ENCODE data around the gene KRT82. TPM values are rescaled to one million over a fixed set of nuclear protein-coding genes. Genes with fewer than 3 reads are reported as not detected.

The KRT82 gene
- total RNA-seq, 6 experiments from 2014 or later, result not detected

DNA sequence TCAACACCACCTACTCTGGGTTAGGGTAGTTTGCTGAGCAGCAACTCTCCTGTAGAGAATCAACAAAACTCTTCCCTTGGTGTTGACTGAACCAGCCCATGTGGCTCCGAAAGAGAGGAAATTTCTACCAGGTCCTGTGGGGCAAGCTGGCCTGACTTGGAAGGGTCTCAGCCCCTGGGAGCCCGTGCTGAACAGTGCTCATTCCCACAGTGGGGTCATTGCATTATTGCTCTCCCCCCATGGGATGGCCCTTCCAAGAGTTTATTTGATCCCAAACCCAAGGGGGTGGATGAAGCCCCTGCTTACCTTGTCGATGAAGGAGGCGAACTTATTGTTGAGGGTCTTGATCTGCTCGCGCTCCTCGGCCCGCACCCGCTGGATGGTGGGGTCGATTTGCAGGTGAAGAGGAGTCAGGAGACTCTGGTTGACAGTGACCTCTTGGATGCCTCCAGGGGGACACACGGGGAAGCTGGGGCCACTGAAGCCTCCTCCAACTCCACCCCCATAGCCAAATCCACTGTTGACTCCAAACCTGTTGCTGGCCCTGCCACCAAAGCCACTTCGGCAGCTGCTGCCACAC is 27.5 kb upstream of the KRT82 start:
- 80% methylated on average over 9 of the region's 12 CpGs for WGBS (ENCODE audit: insufficient coverage, low coverage, low lambda C conversion rate, missing lambda C conversion rate)
- TF ChIP-seq, protein P1, sequence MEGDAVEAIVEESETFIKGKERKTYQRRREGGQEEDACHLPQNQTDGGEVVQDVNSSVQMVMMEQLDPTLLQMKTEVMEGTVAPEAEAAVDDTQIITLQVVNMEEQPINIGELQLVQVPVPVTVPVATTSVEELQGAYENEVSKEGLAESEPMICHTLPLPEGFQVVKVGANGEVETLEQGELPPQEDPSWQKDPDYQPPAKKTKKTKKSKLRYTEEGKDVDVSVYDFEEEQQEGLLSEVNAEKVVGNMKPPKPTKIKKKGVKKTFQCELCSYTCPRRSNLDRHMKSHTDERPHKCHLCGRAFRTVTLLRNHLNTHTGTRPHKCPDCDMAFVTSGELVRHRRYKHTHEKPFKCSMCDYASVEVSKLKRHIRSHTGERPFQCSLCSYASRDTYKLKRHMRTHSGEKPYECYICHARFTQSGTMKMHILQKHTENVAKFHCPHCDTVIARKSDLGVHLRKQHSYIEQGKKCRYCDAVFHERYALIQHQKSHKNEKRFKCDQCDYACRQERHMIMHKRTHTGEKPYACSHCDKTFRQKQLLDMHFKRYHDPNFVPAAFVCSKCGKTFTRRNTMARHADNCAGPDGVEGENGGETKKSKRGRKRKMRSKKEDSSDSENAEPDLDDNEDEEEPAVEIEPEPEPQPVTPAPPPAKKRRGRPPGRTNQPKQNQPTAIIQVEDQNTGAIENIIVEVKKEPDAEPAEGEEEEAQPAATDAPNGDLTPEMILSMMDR (IDR thresholded peaks at IDR 0.05), result no peak
- no peak for TF ChIP-seq POLR2A (IDR thresholded peaks at IDR 0.05)
- no peaks in the 10 kb centered on the region for H3K27me3 ChIP-seq

DNA sequence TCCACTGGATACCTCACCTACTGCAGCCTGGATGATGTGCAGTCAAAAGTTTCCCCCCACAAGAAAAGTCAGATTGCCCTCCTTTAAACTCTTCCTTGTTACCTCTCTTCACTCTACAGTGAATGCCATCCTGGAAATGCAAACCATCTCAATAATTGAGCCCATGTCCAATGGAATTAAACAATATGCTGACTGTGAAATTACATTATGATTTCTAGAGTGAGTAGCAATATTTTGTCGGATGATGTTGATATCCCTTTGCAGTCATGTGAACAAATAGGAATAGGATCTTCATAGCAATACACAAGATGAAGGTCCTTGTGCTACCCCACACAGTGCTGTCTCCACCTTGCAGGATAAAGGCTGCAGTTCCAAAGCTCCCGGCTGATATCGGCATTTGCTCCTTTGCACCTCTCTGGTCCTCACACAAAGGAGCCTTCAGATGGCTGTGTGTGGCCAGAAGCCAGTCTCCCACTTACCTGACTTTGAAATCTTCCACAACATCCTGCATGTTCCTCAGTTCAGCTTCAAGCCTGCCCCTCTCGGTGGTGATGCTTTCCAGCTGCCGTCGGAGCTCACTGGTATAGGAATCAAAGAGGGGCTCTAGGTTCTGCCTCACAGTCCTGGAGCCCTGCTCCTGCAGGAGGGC is 26.5 kb upstream of the KRT82 start:
- intact Hi-C loops (cut with DNase I), result no loop called here
- no peaks in the 10 kb centered on the region for H3K9me3 ChIP-seq
- no peak for TF ChIP-seq POLR2A (IDR thresholded peaks at IDR 0.05)
- TF ChIP-seq, protein P1 (IDR thresholded peaks at IDR 0.05), result no peak
- ATAC-seq, result no peak
- no peaks in the 10 kb centered on the region for H3K27me3 ChIP-seq
- DNase-seq, result no peak
- no peaks in the 10 kb centered on the region for H3K4me1 ChIP-seq
- WGBS (ENCODE audit: insufficient coverage, low coverage, low lambda C conversion rate, missing lambda C conversion rate), result 90% methylated on average over 3 of the region's 6 CpGs
- H3K4me3 ChIP-seq, result no peak overlapping the region
- no peak overlapping the region for H3K27ac ChIP-seq
- no peaks in the 10 kb centered on the region for H3K36me3 ChIP-seq

More for the DNA sequence above, 27.5 kb upstream of the KRT82 start:
- H3K27ac ChIP-seq, result no peak overlapping the region
- no peaks in the 10 kb centered on the region for H3K36me3 ChIP-seq
- H3K4me3 ChIP-seq, result no peak overlapping the region
- DNase-seq, result no peak
- H3K4me1 ChIP-seq, result no peaks in the 10 kb centered on the region
- no peak for ATAC-seq
- intact Hi-C loops (cut with DNase I), result no loop called here
- no peaks in the 10 kb centered on the region for H3K9me3 ChIP-seq

DNA sequence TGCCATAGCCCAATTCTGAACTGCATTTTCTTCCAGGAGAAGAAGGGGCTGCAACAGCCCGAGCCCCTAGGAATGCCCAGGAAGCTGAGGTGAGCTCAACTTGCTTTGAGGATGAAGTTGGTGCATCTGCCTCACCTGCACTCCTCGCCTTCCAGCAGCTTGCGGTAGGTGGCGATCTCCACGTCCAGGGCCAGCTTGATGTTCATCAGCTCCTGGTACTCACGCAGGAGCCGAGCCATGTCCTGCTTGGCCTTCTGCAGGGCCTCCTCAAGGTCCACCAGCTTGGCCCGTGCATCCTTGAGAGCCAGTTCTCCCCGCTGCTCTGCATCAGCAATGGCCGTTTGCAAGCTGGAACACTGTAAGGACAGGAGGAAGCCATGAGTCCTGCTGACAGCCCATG is 22.0 kb upstream of the KRT82 start:
- Histone ChIP-seq H3K36me3 (no peaks in the 10 kb centered on the region), H3K4me3 (no peak overlapping the region), H3K9me3 (no peaks in the 10 kb centered on the region), H3K4me1 (no peaks in the 10 kb centered on the region), H3K27ac (no peak overlapping the region), H3K27me3 (no peaks in the 10 kb centered on the region)
- 50% methylated on average over 1 of the region's 10 CpGs for WGBS (ENCODE audit: insufficient coverage, low coverage, low lambda C conversion rate, missing lambda C conversion rate)
- intact Hi-C loops (cut with DNase I), result no loop called here
- DNase-seq, result no peak
- ATAC-seq, result no peak
- TF ChIP-seq POLR2A (IDR thresholded peaks at IDR 0.05), result no peak
- TF ChIP-seq, protein P1 (IDR thresholded peaks at IDR 0.05), result no peak

DNA sequence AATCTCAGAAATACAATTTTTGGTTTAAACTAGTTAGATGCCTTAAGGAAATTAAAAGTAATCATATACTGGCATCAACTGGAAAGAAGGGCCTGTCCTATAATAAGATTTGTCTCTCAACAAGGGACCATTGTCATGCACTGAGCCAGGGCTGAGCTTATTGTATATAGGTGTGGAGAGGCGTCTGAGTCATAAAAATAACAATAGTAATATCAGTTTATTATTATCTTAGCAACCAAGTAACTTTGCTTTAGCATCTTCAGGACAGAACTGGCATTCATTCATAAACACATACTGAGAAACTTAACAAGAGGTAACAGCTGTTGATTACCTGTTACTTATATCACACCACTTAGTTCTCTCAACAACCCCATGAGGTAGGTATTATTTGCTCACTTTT is 20.9 kb upstream of the KRT82 start:
- Histone ChIP-seq H3K27ac (no peak overlapping the region), H3K4me3 (no peak overlapping the region), H3K9me3 (no peaks in the 10 kb centered on the region), H3K27me3 (no peaks in the 10 kb centered on the region), H3K36me3 (no peaks in the 10 kb centered on the region), H3K4me1 (no peaks in the 10 kb centered on the region)
- WGBS (ENCODE audit: insufficient coverage, low coverage, low lambda C conversion rate, missing lambda C conversion rate), result 42% methylated on average over 1 of the region's 1 CpG
- ATAC-seq (no peak), DNase-seq (no peak)
- TF ChIP-seq, protein P1 (IDR thresholded peaks at IDR 0.05), result no peak
- TF ChIP-seq POLR2A (IDR thresholded peaks at IDR 0.05), result no peak
- intact Hi-C loops (cut with DNase I), result no loop called here

Data from right lobe of liver (tissue), 6 donors.